HPDE6-E6E7 (cell line): ENCODE measurements around the gene TNIP2.
"Not testable (repeated sequence)": the region's sequence is repeated elsewhere in the genome, so short reads cannot be mapped to it uniquely, and the experiment has no call there.

Experiments used
- DNase-seq: peaks from one replicate; pipeline ENCODE4 v3.0.0; 2011; ENCODE audit warnings: missing footprints; ENCODE audit errors: extremely low spot score

TNIP2 gene

GRCh38 chr4:2794486-2795299 is 38.6 kb upstream of the TNIP2 start:
- DNase-seq = no peak

DNA sequence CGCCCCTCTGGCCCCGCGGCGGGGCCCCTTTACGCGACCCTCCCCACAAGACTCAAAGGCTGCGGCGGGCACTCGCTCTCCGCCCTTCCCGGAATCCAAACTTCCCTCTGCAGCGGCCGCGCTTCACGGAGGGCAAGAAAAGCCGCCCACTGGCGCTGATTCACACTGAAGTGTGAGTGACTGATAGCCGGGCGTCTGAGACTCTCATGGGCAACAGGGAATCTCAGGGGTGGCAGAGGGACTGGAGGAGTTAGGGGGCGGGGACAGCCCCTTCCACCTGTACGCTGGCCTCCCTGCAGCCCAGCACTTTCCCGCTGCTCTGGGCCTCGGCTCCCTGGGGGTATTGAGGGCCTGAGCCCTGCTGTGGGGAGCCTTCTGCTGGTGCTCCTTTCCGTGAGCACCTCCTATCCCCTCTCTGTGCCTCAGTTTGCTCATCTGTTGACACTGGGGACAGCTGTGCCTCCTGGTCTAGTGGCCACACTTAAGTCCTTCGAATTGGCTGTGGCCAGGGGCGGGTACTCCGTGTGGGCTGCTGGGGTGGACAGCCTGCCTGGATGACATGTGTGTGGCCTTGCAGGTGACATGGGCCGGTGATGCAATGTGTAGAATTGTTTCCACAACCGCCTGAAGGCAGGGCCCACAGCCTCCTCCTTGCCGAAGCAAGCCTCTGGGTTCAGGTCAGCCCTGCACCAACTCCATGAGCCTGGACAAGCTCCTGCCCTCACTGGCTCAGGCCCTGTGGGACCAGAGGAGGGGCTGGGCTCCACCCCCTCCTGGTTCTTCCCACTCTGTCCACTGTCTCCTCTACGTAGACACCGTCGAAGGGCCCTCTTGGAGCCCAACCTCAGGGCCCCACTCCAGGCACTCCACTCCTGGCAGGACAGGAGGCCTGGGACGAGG is 37.7 kb upstream of the TNIP2 start:
- no peak for DNase-seq

- DNase-seq = peak; percentile 76
These were observed 36.8 kb upstream of the TNIP2 start, which contains the start of gene SH3BP2 for GRCh38 chr4:2792711-2793585. SH3BP2 (plus strand) TSS chr4:2793085; CDS start chr4:2820618, 27,533 bp downstream.

DNA sequence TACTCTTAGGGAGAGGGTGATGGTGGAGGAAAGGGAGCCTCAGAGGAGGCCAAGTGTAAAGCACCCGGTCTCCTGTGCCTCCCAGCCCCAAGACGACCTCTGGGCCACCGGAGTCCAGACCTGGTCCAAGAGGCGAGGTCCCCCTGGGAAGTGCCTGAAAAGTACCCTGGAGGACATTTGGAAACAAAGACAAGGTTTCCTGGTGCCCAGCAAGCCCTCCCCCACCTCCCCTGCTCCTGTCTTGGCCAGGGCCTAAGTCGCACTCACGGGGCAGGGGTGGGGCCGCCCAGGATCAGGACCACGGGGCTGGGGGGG is 36.2 kb upstream of the TNIP2 start:
- DNase-seq = no peak

- DNase-seq = no peak
These were observed 35.6 kb upstream of the TNIP2 start for GRCh38 chr4:2791518-2792395.

GRCh38 chr4:2790583-2791517 is 34.7 kb upstream of the TNIP2 start:
- no peak for DNase-seq

GRCh38 chr4:2789793-2790582 is 33.9 kb upstream of the TNIP2 start:
- no peak for DNase-seq

GRCh38 chr4:2789351-2789750 is 33.2 kb upstream of the TNIP2 start:
- DNase-seq = no peak

GRCh38 chr4:2788532-2789103 is 32.5 kb upstream of the TNIP2 start:
- DNase-seq = no peak

DNA sequence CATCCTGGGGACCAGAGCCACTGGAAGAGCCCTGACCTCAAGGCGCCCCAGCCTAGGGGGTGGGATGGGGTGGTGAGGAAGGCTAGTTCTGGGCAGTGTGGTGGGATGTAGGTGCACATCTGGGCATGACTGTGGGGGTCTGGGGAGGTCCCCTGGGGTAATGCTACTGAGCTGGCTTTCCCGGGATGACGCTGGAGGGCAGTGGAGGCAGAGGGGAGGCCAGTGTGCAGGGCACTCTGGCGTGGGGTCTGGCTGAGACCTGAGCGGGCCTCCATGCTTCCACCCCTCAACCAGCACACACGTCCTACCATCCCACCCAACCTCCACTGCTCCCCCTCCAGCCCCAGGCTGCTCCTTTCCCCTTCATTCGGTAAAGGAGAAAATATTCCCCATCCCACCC is 32.0 kb upstream of the TNIP2 start:
- DNase-seq = no peak

GRCh38 chr4:2787230-2788100 is 31.3 kb upstream of the TNIP2 start:
- DNase-seq = no peak

GRCh38 chr4:2786794-2787229 is 30.7 kb upstream of the TNIP2 start:
- DNase-seq = no peak

- no peak for DNase-seq
These were observed 30.1 kb upstream of the TNIP2 start for GRCh38 chr4:2786152-2786671.

DNA sequence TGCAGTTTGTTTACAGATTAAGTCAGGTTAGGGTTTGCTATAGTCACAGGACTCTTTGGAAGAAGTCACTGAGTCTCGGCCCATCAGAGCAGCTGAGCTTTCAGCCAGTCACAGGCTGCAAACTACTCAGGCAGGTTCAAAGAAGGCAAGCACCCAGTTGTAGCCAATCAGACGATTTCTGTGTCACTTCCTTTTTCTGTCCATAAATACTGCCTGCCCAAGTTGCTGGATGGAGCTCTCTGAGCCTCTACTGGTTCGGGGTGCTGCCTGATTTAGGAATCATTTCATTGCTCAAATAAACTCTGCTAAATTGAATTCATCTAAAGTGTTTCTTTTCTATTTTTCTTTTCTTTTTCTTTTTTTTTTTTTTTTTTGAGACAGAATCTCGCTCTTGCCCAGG is 29.5 kb upstream of the TNIP2 start:
- no peak for DNase-seq

DNA sequence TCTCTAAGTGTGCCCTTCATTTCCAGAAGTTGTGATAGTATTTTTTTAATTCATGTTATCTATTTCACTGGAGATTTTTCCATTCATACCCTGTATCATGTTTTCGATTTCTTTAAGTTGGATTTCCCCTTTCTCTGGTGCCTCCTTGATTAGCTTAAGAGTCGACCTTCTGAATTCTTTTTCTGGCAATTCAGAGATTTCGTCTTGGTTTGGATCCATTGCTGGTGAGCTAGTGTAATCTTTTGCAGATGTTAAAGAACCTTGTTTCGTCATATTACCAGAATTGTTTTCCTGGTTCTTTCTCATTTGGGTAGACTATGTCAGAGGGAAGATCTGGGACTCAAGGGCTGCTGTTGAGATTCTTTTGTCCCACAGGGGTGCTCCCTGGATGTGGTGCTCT is 27.7 kb upstream of the TNIP2 start:
- no peak for DNase-seq

DNA sequence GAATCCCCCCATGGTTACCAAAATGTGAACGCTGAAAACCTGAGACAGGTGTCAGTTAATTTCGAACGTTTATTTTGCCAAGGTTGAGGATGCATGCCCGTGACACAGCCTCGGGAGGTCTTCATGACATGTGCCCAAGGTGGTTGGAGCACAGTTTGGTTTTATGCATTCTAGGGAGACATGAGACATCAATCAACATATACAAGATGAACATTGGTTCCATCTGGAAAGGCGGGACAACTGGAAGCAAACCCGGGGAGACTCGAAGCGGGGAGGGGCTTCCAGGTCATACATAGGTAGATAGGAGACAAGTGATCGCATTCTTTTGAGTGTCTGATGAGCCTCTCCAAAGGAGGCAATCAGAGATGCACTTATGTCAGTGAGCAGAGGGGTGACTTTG is 25.8 kb upstream of the TNIP2 start:
- DNase-seq = no peak

DNA sequence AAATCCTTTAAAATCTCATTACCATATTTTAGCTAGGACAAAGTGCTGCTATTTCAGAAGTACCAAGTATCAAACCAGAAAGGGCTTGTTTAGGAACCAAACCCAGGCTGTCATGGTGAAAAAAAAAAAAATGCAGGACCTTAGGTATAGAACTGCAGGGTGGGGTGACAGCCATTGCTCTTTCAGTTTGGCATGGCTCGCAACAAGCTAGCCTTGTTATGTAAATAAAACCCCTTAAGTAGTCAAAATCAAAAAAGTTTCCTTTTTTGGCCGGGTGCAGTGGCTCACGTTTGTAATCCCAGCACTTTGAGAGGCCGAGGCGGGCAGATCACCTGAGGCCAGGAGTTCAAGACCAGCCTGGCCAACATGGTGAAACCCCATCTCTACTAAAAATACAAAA is 24.5 kb upstream of the TNIP2 start:
- not testable (repeated sequence) for DNase-seq
